GM11168 (cell line): ENCODE results near the gene FOXP3.

Source experiments
- in situ Hi-C: fragments of 300-500 bp; cut with MboI; formaldehyde crosslinking; loops from one replicate; pipeline ENCODE4 v1.12.0; 2022; ENCODE audit warnings: low sequenced_read_pairs; ENCODE audit not compliant: unreplicated experiment

FOXP3 gene

GRCh38 chrX:49254639-49255038, 9.9 kb downstream of the FOXP3 start:
- in situ Hi-C loops: no loop called here

- in situ Hi-C loops: no loop called here
Measured at GRCh38 chrX:49251325-49251724, 13.2 kb downstream of the FOXP3 start.

- in situ Hi-C loops: no loop called here
Measured at GRCh38 chrX:49250578-49250977, 13.9 kb downstream of the FOXP3 start.

GRCh38 chrX:49250066-49250465, 14.4 kb downstream of the FOXP3 start:
- in situ Hi-C loops: no loop called here

- in situ Hi-C loops: no loop called here
Measured at GRCh38 chrX:49249616-49250015, 14.9 kb downstream of the FOXP3 start.

- in situ Hi-C loops: no loop called here
Measured at GRCh38 chrX:49249071-49249470, 15.4 kb downstream of the FOXP3 start.

GRCh38 chrX:49247916-49248811, 16.3 kb downstream of the FOXP3 start:
- in situ Hi-C loops: no loop called here

GRCh38 chrX:49247346-49247745, 17.2 kb downstream of the FOXP3 start:
- in situ Hi-C loops: no loop called here

- in situ Hi-C loops: no loop called here
Measured at GRCh38 chrX:49246541-49246940, 18.0 kb downstream of the FOXP3 start.

GRCh38 chrX:49244207-49244606, 20.3 kb downstream of the FOXP3 start:
- in situ Hi-C loops: no loop called here

- in situ Hi-C loops: no loop called here
Measured at GRCh38 chrX:49243166-49243565, 21.3 kb downstream of the FOXP3 start.

GRCh38 chrX:49242545-49243066, 21.9 kb downstream of the FOXP3 start:
- in situ Hi-C loops: no loop called here

GRCh38 chrX:49238735-49239134, 25.8 kb downstream of the FOXP3 start:
- in situ Hi-C loops: no loop called here

GRCh38 chrX:49237060-49237459, 27.4 kb downstream of the FOXP3 start:
- in situ Hi-C loops: no loop called here

- in situ Hi-C loops: no loop called here
Measured at GRCh38 chrX:49233887-49234555, 30.5 kb downstream of the FOXP3 start.

GRCh38 chrX:49233176-49233575, 31.3 kb downstream of the FOXP3 start, which contains the start of gene CACNA1F:
Gene CACNA1F, minus strand, starts transcription at chrX:49233340. Its CDS starts 31 bp downstream, at chrX:49233309.
- in situ Hi-C loops: no loop called here

- in situ Hi-C loops: no loop called here
Measured at GRCh38 chrX:49232525-49232924, 32.0 kb downstream of the FOXP3 start.

- in situ Hi-C loops: no loop called here
Measured at GRCh38 chrX:49231333-49232000, 33.0 kb downstream of the FOXP3 start.

- in situ Hi-C loops: no loop called here
Measured at GRCh38 chrX:49230500-49231232, 33.8 kb downstream of the FOXP3 start.

- in situ Hi-C loops: no loop called here
Measured at GRCh38 chrX:49228185-49228584, 36.3 kb downstream of the FOXP3 start.
